Liver (tissue), 9 donors: ENCODE data around the gene TNKS2. TPM values are rescaled to one million over a fixed set of nuclear protein-coding genes. Genes with fewer than 3 reads are reported as not detected.

Experiments
- DNase-seq: peaks from one replicate; pipeline ENCODE4 v3.0.0-alpha.2; 2017; ENCODE audit warnings: low spot score
- H3K27ac ChIP-seq, 2 donors: one replicate each; pipeline ENCODE4 v1.7.0; 2013; ENCODE audit warnings: inconsistent platforms in 2 of 2, low read length in 2 of 2, control low read depth in 1 of 2, low read depth in 1 of 2, mild to moderate bottlenecking in 1 of 2
- H3K27me3 ChIP-seq, 4 donors: one replicate each; pipeline versions ENCODE4 v1.6.1 to v1.7.0; 2013; ENCODE audit warnings: low read length in 3 of 4, inconsistent platforms in 1 of 4, mild to moderate bottlenecking in 1 of 4, moderate library complexity in 1 of 4; ENCODE audit not compliant: control insufficient read depth in 4 of 4, insufficient read depth in 4 of 4
- H3K36me3 ChIP-seq, 4 donors: one replicate each; pipeline versions ENCODE4 v1.6.1 to v1.7.0; 2013; ENCODE audit warnings: low read length in 3 of 4, mild to moderate bottlenecking in 3 of 4, low read depth in 1 of 4, moderate library complexity in 1 of 4; ENCODE audit not compliant: control insufficient read depth in 4 of 4, insufficient read depth in 3 of 4
- H3K4me1 ChIP-seq, 4 donors: one replicate each; pipeline versions ENCODE4 v1.6.1 to v1.7.0; 2013; ENCODE audit warnings: low read length in 3 of 4, mild to moderate bottlenecking in 3 of 4, moderate library complexity in 1 of 4; ENCODE audit not compliant: control insufficient read depth in 4 of 4, insufficient read depth in 4 of 4
- H3K4me3 ChIP-seq, 3 donors: one replicate each; pipeline versions ENCODE4 v1.6.1 to v1.7.0; 2013; ENCODE audit warnings: low read length in 3 of 3, control low read depth in 1 of 3, low read depth in 1 of 3, mild to moderate bottlenecking in 1 of 3
- H3K9ac ChIP-seq, 2 donors: one replicate each; pipeline ENCODE4 v1.7.0; 2013; ENCODE audit warnings: low read length in 2 of 2, mild to moderate bottlenecking in 2 of 2, moderate library complexity in 2 of 2, control low read depth in 1 of 2, low read depth in 1 of 2
- H3K9me3 ChIP-seq, 4 donors: one replicate each; pipeline versions ENCODE4 v1.6.1 to v1.7.0; 2013; ENCODE audit warnings: low read length in 3 of 4; ENCODE audit not compliant: control insufficient read depth in 4 of 4
- ATF3 ChIP-seq: IDR thresholded peaks from 2 replicates; pipeline ENCODE4 v1.6.1; 2016; ENCODE audit warnings: antibody characterized with exemption
- CTCF ChIP-seq: fragments of 150-350 bp; IDR thresholded peaks from 2 replicates; pipeline ENCODE4 v1.5.1; 2017; ENCODE audit warnings: improper control_type of control experiment, low read depth, low read length; ENCODE audit not compliant: missing input control
- EGR1 ChIP-seq, 2 donors: IDR thresholded peaks; 2 replicates each; pipeline ENCODE4 v1.6.1; 2016 to 2018; ENCODE audit warnings: antibody characterized with exemption in 2 of 2, low read depth in 2 of 2
- FOXA1 ChIP-seq: IDR thresholded peaks from 2 replicates; pipeline ENCODE4 v1.6.1; 2016; ENCODE audit warnings: antibody characterized with exemption
- FOXA2 ChIP-seq: IDR thresholded peaks from 2 replicates; pipeline ENCODE4 v1.6.1; 2016; ENCODE audit warnings: antibody characterized with exemption
- GABPA ChIP-seq, 2 donors: IDR thresholded peaks in 1 of 2; conservative IDR thresholded peaks in 1 of 2; 2 replicates each; pipeline ENCODE4 v1.6.1; 2016; ENCODE audit warnings: antibody characterized with exemption in 2 of 2, mild to moderate bottlenecking in 1 of 2, moderate library complexity in 1 of 2
- HNF4A ChIP-seq, 2 donors: conservative IDR thresholded peaks; 2 replicates each; pipeline ENCODE4 v1.6.1; 2016; ENCODE audit warnings: antibody characterized with exemption in 2 of 2, mild to moderate bottlenecking in 2 of 2
- HNF4G ChIP-seq: IDR thresholded peaks from 2 replicates; pipeline ENCODE4 v1.6.1; 2016; ENCODE audit warnings: antibody characterized with exemption
- JUND ChIP-seq, 2 donors: IDR thresholded peaks; 2 replicates each; pipeline ENCODE4 v1.6.1; 2016; ENCODE audit warnings: antibody characterized with exemption in 2 of 2
- NR2F2 ChIP-seq: IDR thresholded peaks from 2 replicates; pipeline ENCODE4 v1.6.1; 2016; ENCODE audit warnings: antibody characterized with exemption
- RAD21 ChIP-seq, 2 donors: IDR thresholded peaks; 2 replicates each; pipeline ENCODE4 v1.6.1; 2016; ENCODE audit warnings: antibody characterized with exemption in 2 of 2, mild to moderate bottlenecking in 2 of 2
- REST ChIP-seq: IDR thresholded peaks from 2 replicates; pipeline ENCODE4 v1.6.1; 2016; ENCODE audit warnings: antibody characterized with exemption, mild to moderate bottlenecking
- RXRA ChIP-seq, 2 donors: IDR thresholded peaks; 2 replicates each; pipeline ENCODE4 v1.6.1; 2017 to 2018; ENCODE audit warnings: antibody characterized with exemption in 2 of 2, mild to moderate bottlenecking in 1 of 2
- SP1 ChIP-seq: IDR thresholded peaks from 2 replicates; pipeline ENCODE4 v1.6.1; 2018; ENCODE audit warnings: antibody characterized with exemption, mild to moderate bottlenecking
- TAF1 ChIP-seq: conservative IDR thresholded peaks from 2 replicates; pipeline ENCODE4 v1.6.1; 2016; ENCODE audit warnings: antibody characterized with exemption, mild to moderate bottlenecking
- YY1 ChIP-seq: IDR thresholded peaks from 2 replicates; pipeline ENCODE4 v1.6.1; 2016; ENCODE audit warnings: antibody characterized with exemption, mild to moderate bottlenecking
- ZBTB33 ChIP-seq: IDR thresholded peaks from 2 replicates; pipeline ENCODE4 v1.6.1; 2016; ENCODE audit warnings: antibody characterized with exemption
- WGBS: extraction: QIAGEN DNeasy Blood & Tissue Kit; methylation state at CpG from one replicate; pipeline ENCODE4 v1.1.7; 2013; 5-methylcytosine and 5-hydroxymethylcytosine counted together
- polyA plus RNA-seq, 2 donors: library from polyadenylated mRNA; stranded (reverse) in 1 of 2; unstranded in 1 of 2; fragments of 200-250 nt in 1 of 2; fragments of >200 nt in 1 of 2; fragmentation: Nextera tagmentation in 1 of 2; extraction: Ambion mirVana in 1 of 2; gene quantifications; one replicate each; pipeline versions ENCODE4 v1.2.1 to v1.2.3, GENCODE V29; 2013 to 2015
- total RNA-seq, 2 donors: library from RNA; depleted of rRNA; stranded (reverse); fragments of >200 nt; gene quantifications; one replicate each; pipeline ENCODE4 v1.2.3, GENCODE V29; 2014
- donor health status: healthy.
- donor health status: healthy.
- donor health status: healthy.
- donor health status: healthy.
- donor health status: healthy.

TNKS2 gene
- total and polyA plus RNA-seq, 4 donors, result 5.2 to 30.7 (median 18.2) TPM

- Histone ChIP-seq H3K4me3 (no peak overlapping the region), H3K9ac (no peak overlapping the region), H3K27me3 (no peaks in the 10 kb centered on the region), H3K36me3 (no peaks in the 10 kb centered on the region), H3K27ac (no peak overlapping the region), H3K4me1 (no peaks in the 10 kb centered on the region), H3K9me3 (no peaks in the 10 kb centered on the region)
- 76% methylated on average over 1 of the region's 1 CpG for WGBS
- DNase-seq, result no peak
- TF ChIP-seq SP1 (no peak), TAF1 (no peak), CTCF (no peak), FOXA1 (no peak), ZBTB33 (no peak), HNF4G (no peak), HNF4A (conservative IDR thresholded peaks at IDR 0.05) (no peak), RXRA (IDR thresholded peaks at IDR 0.05) (no peak), ATF3 (no peak), GABPA (IDR thresholded peaks at IDR 0.05 in 1 of 2, conservative IDR thresholded peaks at IDR 0.05 in 1 of 2) (no peak), RAD21 (IDR thresholded peaks at IDR 0.05) (no peak), YY1 (no peak), JUND (IDR thresholded peaks at IDR 0.05) (no peak)
Measured at GRCh38 chr10:91762878-91763277, 35.3 kb upstream of the TNKS2 start.

- Histone ChIP-seq H3K9me3 (no peaks in the 10 kb centered on the region), H3K4me3 (no peak overlapping the region), H3K4me1 (no peaks in the 10 kb centered on the region), H3K36me3 (no peaks in the 10 kb centered on the region), H3K27ac (no peak overlapping the region), H3K27me3 (no peaks in the 10 kb centered on the region), H3K9ac (no peak overlapping the region)
- TF ChIP-seq HNF4A (conservative IDR thresholded peaks at IDR 0.05) (no peak), GABPA (IDR thresholded peaks at IDR 0.05 in 1 of 2, conservative IDR thresholded peaks at IDR 0.05 in 1 of 2) (no peak), REST (no peak), ATF3 (no peak), FOXA2 (no peak), HNF4G (no peak), EGR1 (IDR thresholded peaks at IDR 0.05; ENCODE audit: low read depth in 2 of 2) (no peak), JUND (IDR thresholded peaks at IDR 0.05) (no peak), RAD21 (IDR thresholded peaks at IDR 0.05) (no peak), NR2F2 (no peak), FOXA1 (no peak), CTCF (no peak), YY1 (no peak), SP1 (no peak)
- 91% methylated on average over 7 of the region's 7 CpGs for whole genome bisulfite sequencing
- no peak for DNase-seq
Measured at GRCh38 chr10:91766676-91767075, 31.6 kb upstream of the TNKS2 start.
